GM10266 (cell line): ENCODE data around the gene IL1RAPL2.

Source experiments
- DNase-seq: peaks from one replicate; pipeline ENCODE4 v3.0.0; 2012; ENCODE audit errors: extremely low spot score
- TF ChIP-seq, protein P1 (sequence below): IDR thresholded peaks from 2 replicates; pipeline ENCODE4 v1.5.1; 2012; ENCODE audit warnings: mild to moderate bottlenecking, low read depth; ENCODE audit not compliant: control insufficient read depth, insufficient read depth; ENCODE audit errors: missing control alignments

IL1RAPL2 gene

DNA sequence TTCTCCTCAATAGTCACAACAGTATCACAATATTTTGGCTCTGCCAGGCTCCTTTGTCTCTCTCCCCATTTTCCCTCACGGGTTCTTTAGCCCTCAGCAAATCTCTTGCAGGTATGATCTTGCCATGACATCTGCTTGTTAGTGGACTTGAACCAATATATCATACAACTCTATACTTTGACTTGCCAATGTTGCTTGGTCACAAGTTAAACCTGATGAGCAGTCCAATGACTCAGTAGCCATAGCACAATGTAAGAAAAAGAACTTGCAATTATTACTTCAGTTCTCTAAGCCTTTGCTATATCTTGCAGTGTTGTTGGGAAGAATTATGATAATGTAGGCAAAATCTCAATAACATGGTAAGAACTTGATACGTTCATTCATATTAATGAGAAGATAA, 1081.8 kb downstream of the IL1RAPL2 start:
- no peak for DNase-seq
- TF ChIP-seq, protein P1, sequence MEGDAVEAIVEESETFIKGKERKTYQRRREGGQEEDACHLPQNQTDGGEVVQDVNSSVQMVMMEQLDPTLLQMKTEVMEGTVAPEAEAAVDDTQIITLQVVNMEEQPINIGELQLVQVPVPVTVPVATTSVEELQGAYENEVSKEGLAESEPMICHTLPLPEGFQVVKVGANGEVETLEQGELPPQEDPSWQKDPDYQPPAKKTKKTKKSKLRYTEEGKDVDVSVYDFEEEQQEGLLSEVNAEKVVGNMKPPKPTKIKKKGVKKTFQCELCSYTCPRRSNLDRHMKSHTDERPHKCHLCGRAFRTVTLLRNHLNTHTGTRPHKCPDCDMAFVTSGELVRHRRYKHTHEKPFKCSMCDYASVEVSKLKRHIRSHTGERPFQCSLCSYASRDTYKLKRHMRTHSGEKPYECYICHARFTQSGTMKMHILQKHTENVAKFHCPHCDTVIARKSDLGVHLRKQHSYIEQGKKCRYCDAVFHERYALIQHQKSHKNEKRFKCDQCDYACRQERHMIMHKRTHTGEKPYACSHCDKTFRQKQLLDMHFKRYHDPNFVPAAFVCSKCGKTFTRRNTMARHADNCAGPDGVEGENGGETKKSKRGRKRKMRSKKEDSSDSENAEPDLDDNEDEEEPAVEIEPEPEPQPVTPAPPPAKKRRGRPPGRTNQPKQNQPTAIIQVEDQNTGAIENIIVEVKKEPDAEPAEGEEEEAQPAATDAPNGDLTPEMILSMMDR = no peak

DNA sequence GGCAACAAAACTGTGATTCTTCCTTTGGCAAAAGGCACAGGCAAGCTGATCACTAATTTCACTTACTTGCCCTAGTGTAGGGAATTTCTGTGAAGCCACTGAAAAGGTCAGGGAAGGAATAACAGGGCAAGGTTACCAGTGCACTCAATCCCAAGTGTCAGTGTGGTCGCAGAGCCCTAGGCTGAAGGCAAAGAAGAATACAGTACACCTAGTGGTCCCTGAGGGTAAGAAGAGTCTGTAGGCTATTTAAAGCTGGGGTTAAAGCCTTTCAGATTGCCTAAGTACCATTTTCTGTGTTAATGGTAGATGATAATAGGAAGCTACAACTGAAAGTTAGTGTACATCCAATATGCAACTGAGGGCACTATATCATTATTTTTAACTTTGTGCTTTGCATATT, 1082.7 kb downstream of the IL1RAPL2 start:
- no peak for DNase-seq
- TF ChIP-seq, protein P1 = no peak

- no peak for DNase-seq
- TF ChIP-seq, protein P1 = no peak
Measured at GRCh38 chrX:105650577-105650976, 1084.6 kb downstream of the IL1RAPL2 start.

DNA sequence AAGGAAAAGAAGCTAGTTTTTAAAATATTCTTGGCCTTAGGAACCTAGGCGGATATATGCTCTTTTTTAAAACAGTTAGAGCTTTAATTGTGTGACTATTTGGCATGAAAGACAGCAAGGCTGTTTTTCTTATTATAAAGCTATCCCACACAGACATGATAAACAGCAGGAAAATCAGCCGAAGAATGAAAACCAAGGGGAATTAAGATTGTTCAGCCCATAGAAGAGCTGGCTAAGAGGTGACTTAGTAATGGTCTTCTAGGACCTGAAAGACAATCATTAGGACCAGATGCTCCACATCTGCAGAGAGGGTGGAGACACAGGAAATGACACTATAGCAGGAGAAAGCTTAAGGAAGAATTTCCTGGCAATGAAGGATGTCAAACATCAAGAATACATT, 1085.0 kb downstream of the IL1RAPL2 start:
- TF ChIP-seq, protein P1 = no peak

GRCh38 chrX:105653891-105654290, 1087.9 kb downstream of the IL1RAPL2 start:
- TF ChIP-seq, protein P1 = no peak

More for the DNA sequence above, 1085.0 kb downstream of the IL1RAPL2 start:
- no peak for DNase-seq

GRCh38 chrX:105658136-105658535, 1092.1 kb downstream of the IL1RAPL2 start:
- TF ChIP-seq, protein P1 = no peak
- no peak for DNase-seq

More at GRCh38 chrX:105653891-105654290, 1087.9 kb downstream of the IL1RAPL2 start:
- no peak for DNase-seq

DNA sequence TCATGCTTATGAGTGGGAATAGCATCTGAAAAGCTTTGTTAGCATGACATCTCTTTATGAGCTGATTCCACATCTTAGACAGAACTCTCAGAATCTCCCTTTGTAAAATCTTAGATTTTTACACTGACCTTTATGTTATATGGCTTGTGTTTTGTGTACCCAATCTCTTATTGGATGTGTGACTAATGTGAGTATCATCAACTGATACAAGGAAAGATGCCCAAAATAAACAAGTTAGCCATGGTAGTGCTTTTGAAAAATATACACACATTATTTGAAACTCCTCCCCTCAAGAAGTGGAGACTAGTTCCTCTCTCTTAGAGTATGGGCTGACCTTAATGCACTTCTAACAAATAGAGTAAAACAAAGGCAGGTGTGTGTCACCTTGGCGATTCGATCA, 1096.2 kb downstream of the IL1RAPL2 start:
- TF ChIP-seq, protein P1 = no peak
- DNase-seq = no peak
